T follicular helper cell (primary cell): ENCODE data around the gene FOXP2.
"Not testable (repeated sequence)": the region's sequence is repeated elsewhere in the genome, so short reads cannot be mapped to it uniquely, and the experiment has no call there.

Experiments used
- DNase-seq: peaks from one replicate; pipeline ENCODE4 v3.0.0-alpha.2; 2020; ENCODE audit warnings: low read depth

FOXP2 gene

GRCh38 chr7:114422507-114423501, 8.2 kb downstream of the FOXP2 start:
- no peak for DNase-seq

DNA sequence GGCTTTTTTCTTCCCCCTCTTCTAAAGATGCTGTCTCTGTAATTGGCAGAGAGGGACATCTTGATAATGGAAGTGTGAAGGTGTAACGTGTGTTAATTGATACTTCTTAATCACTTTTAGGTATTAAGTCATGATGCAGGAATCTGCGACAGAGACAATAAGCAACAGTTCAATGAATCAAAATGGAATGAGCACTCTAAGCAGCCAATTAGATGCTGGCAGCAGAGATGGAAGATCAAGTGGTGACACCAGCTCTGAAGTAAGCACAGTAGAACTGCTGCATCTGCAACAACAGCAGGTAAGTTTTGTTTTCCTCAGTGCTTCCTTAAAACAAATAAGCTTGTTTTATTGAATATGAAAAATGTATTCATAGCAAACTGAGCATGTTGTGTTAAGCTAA, 11.8 kb downstream of the FOXP2 start:
- DNase-seq = no peak

DNA sequence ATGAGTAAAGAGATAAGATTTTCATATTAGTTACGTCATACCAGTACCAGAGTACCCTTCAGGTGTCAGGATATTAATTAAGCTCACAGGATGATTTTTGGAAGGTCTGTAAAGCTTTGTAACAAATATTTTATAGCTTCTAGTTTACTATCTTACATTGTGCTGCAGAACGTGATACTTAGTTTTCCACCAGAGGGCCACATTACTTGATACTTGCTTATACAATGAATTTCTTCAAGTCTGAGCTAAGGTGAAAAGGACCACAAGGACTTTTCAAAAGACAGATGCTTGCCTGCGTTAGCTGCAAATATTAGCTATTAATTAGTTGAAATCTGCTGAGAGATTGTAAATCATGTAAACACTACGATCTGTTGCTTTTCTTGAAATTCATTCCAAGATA, 12.2 kb downstream of the FOXP2 start:
- DNase-seq = no peak

GRCh38 chr7:114428211-114428610, 13.6 kb downstream of the FOXP2 start:
- no peak for DNase-seq

DNA sequence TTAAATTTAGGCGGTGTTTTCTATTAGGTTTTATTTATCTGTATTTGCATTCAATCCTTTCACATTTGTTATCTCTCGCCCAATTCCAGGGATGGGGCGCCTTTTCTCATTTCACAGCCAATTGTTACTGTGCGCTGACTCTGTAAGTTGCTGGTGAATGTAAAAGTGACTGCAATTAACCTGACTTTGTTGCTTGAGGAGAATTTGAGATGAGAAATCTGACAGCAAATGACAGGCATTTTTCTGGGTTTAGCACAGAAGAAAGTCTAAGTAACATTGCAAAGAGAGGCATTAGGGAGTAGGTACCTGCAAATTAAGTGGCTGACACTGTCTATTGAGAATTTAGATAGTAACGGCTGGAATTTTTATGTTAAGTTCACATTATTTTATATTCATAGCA, 16.6 kb downstream of the FOXP2 start:
- no peak for DNase-seq

DNA sequence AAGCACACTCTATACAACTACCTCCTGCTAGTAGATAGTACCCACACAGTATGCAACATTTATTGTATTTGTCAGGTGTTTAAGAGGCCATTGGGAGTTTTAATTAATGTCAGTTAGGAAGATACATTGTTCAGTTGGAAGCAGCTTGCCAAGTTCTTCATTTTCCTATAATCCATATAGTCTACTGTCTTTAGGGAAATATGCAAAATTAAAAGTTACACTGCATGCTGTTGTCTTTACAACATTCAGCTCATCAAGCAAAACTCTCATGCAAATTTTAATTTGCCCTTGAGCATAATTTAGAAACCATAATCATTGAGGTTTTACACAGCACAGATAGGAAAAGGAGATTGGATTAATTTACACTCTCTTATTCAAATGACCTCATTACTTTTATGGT, 17.4 kb downstream of the FOXP2 start:
- no peak for DNase-seq

- DNase-seq = no peak
These were observed 18.1 kb downstream of the FOXP2 start for GRCh38 chr7:114432703-114433102.

DNA sequence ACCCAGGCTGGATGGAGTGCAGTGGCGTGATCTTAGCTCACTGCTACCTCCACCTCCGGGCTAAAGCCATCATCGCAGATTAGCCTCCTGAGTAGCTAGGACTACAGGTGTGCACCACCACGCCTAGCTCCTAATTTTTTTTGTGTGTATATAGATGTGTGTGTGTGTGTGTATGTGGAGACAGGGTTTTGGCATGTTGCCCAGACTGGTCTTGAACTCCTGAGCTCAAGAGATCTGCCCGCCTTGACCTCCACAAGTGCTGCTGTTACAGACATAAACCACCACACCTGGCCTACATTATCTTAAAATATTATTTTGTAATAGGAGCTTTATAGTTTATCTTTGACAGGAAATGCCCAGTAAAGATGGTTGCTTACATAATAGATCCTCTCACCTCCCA, 25.0 kb downstream of the FOXP2 start:
- no peak for DNase-seq

- not testable (repeated sequence) for DNase-seq
These were observed 26.3 kb downstream of the FOXP2 start for GRCh38 chr7:114440927-114441326.

- no peak for DNase-seq
These were observed 29.6 kb downstream of the FOXP2 start for GRCh38 chr7:114444196-114444595.

- DNase-seq = no peak
These were observed 35.8 kb downstream of the FOXP2 start for GRCh38 chr7:114450431-114450830.

- no peak for DNase-seq
These were observed 45.0 kb downstream of the FOXP2 start for GRCh38 chr7:114459574-114459973.

- DNase-seq = no peak
These were observed 45.4 kb downstream of the FOXP2 start for GRCh38 chr7:114460021-114460420.

- DNase-seq = no peak
These were observed 52.3 kb downstream of the FOXP2 start for GRCh38 chr7:114466917-114467316.

GRCh38 chr7:114468844-114469243, 54.2 kb downstream of the FOXP2 start:
- DNase-seq = no peak

- no peak for DNase-seq
These were observed 58.4 kb downstream of the FOXP2 start for GRCh38 chr7:114472896-114473512.

DNA sequence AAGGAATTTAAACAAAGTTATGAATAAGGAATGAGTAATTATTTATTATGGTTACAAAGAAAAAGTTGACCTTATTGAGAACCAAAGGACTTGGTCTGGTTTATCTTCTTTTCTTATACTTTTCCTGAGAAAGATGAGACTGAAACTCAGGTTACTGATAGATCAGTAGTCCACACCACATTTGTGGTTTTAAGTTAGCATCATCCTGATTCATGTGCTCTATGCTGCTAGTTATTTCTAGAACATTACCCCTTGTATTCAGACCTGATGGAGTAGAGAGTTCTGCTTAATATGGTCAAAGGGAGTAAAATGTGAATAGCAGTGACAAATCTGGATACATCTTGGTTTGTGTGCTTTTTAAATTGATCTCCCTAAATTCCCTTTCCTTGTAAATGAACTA, 63.8 kb downstream of the FOXP2 start:
- no peak for DNase-seq

DNA sequence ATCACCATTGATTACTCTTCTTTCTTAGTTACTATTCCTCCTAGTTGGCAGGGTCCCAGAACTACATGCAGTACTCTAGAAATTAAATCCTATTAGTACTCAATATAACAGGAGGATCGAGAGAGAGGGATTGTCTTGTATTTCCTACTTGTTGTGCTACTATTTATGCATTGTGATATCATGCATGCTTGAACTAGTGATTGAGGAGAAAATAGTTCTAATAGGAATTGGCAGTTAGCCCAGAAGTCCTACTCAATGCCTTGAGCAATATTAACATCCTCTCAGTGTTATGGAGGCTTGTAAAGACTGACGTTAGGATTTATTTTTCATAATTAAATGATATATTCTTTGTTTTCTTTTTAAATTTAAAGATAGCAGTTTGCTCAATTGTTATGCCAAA, 67.4 kb downstream of the FOXP2 start:
- DNase-seq = no peak

DNA sequence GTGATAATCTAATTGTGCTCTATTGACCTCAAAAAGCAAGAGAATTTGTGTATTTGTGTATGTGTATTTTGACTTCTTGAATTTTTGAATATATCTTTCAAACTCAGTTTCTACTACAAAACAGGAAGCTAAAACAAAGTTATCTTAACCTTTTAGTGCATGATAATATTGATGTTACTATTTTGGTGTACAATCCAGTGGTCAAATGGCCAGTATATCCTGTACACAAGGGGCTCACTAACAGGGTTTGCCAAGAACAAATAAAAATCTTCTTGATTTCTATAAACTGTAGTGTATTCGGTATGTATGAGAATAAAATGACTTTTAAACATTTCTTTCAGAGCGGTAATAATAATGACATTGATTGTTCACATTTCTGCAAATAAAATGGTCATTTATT, 69.6 kb downstream of the FOXP2 start:
- DNase-seq = no peak

GRCh38 chr7:114487174-114487573, 72.6 kb downstream of the FOXP2 start:
- DNase-seq = no peak

GRCh38 chr7:114488696-114489095, 74.1 kb downstream of the FOXP2 start:
- DNase-seq = no peak

DNA sequence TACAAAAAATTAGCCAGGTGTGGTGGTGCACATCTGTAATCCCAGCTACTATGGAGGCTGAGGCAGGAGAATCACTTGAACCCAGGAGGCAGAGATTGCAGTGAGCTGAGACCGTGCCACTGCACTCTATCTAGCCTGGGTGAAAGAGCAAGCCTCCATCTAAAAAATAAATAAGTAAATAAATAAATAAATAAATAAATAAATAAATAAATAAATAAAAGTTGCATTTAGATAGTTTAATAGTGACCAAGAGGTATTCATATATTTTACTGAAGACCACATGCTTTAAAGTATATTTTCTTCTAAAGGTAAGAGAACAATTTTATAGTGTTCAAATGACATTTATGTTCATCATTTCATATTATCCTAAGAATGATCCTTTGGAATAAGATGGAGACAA, 82.9 kb downstream of the FOXP2 start:
- DNase-seq = not testable (repeated sequence)
